ENCODE data around the gene IGSF21.

DNA sequence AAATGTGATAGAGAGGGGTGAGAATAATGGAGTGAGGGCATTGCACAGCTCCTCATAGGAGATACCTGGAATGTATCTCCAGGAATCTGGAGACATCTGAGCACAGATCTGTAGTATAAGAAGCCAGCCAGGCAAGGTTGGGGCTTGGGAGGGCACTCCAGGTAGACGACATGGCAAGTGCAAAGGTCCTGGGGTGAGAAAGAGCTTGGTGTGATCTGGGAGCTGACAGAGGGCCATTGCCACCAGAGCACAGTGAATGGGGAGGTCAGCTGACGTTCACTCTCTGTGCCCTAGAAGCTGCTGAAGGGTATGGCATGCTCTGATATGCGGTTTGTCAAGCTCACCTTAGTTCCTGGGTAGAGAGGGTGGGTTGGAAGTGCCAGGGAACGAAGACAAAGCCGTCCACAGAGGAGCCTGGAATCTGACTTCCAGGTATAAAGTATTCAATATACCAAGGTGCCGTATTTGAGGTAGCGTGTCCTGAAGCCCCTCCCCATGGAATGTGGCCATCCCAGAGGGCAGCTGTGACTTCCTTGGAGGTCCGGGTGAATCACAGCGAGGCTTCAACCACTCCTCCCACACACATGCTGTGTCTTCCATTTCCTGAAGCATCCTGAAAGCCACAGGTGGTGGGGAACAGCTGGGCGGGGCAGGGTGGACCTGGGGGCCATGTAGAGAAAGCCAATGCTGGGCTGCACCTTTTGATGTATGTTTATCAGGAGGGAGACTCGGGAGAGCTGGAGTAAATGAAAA, 190.5 kb downstream of the IGSF21 start:
- TF ChIP-seq KDM1A (IDR thresholded peaks at IDR 0.05; ENCODE audit: borderline replicate concordance) = no peak
- TF ChIP-seq RAD21 (IDR thresholded peaks at IDR 0.05; ENCODE audit: insufficient read depth, low read depth, low read length) = no peak
- TF ChIP-seq, protein P1, sequence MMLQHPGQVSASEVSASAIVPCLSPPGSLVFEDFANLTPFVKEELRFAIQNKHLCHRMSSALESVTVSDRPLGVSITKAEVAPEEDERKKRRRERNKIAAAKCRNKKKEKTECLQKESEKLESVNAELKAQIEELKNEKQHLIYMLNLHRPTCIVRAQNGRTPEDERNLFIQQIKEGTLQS (IDR thresholded peaks at IDR 0.05; ENCODE audit: borderline replicate concordance, extremely low read depth, low read depth, low read length) = no peak
- no peak for TF ChIP-seq POLR2AphosphoS5 (IDR thresholded peaks at IDR 0.05; ENCODE audit: low read length)
- TF ChIP-seq MTA2 (IDR thresholded peaks at IDR 0.05; ENCODE audit: low read depth) = no peak
- no peak for TF ChIP-seq FOS (IDR thresholded peaks at IDR 0.05; ENCODE audit: borderline replicate concordance, extremely low read depth, insufficient read length)
- no peak for TF ChIP-seq EP300 (IDR thresholded peaks at IDR 0.05; ENCODE audit: borderline replicate concordance in 1 of 2, control insufficient read depth in 1 of 2, low read depth in 2 of 2, low read length in 2 of 2)

Data from GM12878 (cell line).